Ishikawa (cell line): ENCODE measurements around the gene RFX6.

Source experiments
- CEBPB ChIP-seq: IDR thresholded peaks from 2 replicates; pipeline ENCODE4 v1.6.1; 2012
- EGR1 ChIP-seq: IDR thresholded peaks from 2 replicates; pipeline ENCODE4 v1.6.1; 2012
- EP300 ChIP-seq: IDR thresholded peaks from 2 replicates; pipeline ENCODE4 v1.6.1; 2012; ENCODE audit warnings: borderline replicate concordance
- FOXM1 ChIP-seq: IDR thresholded peaks from 2 replicates; pipeline ENCODE4 v1.6.1; 2012; ENCODE audit warnings: low read depth, borderline replicate concordance
- TAF1 ChIP-seq: IDR thresholded peaks from 2 replicates; pipeline ENCODE4 v1.6.1; 2012; ENCODE audit warnings: low read depth, mild to moderate bottlenecking
- ZBTB7A ChIP-seq: IDR thresholded peaks from 2 replicates; pipeline ENCODE4 v1.6.1; 2012; ENCODE audit warnings: low read depth
- TF ChIP-seq, protein P1 (sequence below): IDR thresholded peaks from 2 replicates; pipeline ENCODE4 v1.6.1; 2012
- TF ChIP-seq, protein P2 (sequence below): IDR thresholded peaks from 2 replicates; pipeline ENCODE4 v1.6.1; 2012
- TF ChIP-seq, protein P3 (sequence below): IDR thresholded peaks from 2 replicates; pipeline ENCODE4 v1.6.1; 2012; ENCODE audit warnings: low read depth, mild to moderate bottlenecking

DNA sequence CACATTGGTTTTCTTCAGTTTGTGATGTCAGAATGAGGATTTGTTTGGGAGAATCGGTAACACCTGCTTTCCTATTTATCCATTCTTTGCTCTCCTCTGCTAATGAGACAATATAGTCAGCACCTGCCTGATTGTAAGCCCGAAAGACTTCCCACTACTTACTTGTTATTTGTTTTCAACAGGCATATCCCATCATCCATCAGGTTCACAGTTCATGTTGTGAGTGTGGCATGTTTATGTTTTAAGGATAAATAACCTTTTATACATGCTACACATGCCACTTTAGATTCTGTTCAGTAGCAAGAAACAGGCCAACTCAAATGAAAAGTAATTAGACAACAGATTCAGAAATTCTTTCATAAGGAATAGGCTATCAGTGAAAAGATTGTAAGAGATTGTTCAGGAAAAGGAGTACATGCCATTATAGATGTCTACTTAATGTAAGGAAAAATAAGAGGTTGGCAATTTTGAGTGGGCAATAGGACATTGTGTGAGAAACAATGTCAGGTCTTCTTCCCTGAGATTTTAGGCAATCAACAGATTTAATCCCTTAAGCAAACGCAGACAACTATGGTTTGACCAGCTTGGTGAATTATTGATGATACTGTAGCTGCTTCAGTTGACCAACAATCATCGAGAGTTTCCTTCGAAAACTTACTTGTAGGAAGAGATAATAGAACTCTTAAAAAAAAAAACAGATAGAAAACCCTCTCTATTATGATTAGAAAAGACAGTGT, 40.3 kb upstream of the RFX6 start:
- TF ChIP-seq EP300 (no peak), FOXM1 (no peak), EGR1 (no peak), TAF1 (no peak), ZBTB7A (no peak), CEBPB (no peak)
- TF ChIP-seq, protein P1, sequence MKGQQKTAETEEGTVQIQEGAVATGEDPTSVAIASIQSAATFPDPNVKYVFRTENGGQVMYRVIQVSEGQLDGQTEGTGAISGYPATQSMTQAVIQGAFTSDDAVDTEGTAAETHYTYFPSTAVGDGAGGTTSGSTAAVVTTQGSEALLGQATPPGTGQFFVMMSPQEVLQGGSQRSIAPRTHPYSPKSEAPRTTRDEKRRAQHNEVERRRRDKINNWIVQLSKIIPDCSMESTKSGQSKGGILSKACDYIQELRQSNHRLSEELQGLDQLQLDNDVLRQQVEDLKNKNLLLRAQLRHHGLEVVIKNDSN: no peak
- TF ChIP-seq, protein P2, sequence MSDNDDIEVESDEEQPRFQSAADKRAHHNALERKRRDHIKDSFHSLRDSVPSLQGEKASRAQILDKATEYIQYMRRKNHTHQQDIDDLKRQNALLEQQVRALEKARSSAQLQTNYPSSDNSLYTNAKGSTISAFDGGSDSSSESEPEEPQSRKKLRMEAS: no peak
- TF ChIP-seq, protein P3, sequence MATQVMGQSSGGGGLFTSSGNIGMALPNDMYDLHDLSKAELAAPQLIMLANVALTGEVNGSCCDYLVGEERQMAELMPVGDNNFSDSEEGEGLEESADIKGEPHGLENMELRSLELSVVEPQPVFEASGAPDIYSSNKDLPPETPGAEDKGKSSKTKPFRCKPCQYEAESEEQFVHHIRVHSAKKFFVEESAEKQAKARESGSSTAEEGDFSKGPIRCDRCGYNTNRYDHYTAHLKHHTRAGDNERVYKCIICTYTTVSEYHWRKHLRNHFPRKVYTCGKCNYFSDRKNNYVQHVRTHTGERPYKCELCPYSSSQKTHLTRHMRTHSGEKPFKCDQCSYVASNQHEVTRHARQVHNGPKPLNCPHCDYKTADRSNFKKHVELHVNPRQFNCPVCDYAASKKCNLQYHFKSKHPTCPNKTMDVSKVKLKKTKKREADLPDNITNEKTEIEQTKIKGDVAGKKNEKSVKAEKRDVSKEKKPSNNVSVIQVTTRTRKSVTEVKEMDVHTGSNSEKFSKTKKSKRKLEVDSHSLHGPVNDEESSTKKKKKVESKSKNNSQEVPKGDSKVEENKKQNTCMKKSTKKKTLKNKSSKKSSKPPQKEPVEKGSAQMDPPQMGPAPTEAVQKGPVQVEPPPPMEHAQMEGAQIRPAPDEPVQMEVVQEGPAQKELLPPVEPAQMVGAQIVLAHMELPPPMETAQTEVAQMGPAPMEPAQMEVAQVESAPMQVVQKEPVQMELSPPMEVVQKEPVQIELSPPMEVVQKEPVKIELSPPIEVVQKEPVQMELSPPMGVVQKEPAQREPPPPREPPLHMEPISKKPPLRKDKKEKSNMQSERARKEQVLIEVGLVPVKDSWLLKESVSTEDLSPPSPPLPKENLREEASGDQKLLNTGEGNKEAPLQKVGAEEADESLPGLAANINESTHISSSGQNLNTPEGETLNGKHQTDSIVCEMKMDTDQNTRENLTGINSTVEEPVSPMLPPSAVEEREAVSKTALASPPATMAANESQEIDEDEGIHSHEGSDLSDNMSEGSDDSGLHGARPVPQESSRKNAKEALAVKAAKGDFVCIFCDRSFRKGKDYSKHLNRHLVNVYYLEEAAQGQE: no peak
